GM03348 (cell line): ENCODE measurements around the gene TXLNB.

Experiments
- DNase-seq: peaks from one replicate; pipeline ENCODE4 v3.0.0; 2012; ENCODE audit warnings: low spot score

TXLNB gene

GRCh38 chr6:139270249-139270648, 21.5 kb downstream of the TXLNB start:
- DNase-seq, result no peak

GRCh38 chr6:139265512-139266190, 26.1 kb downstream of the TXLNB start:
- no peak for DNase-seq

GRCh38 chr6:139262519-139263300, 29.1 kb downstream of the TXLNB start:
- DNase-seq, result no peak

GRCh38 chr6:139257821-139258398, 33.9 kb downstream of the TXLNB start:
- no peak for DNase-seq

- DNase-seq, result no peak
Measured at GRCh38 chr6:139257291-139257690, 34.5 kb downstream of the TXLNB start.

- DNase-seq, result peak; percentile 85
Measured at GRCh38 chr6:139256087-139256486, 35.7 kb downstream of the TXLNB start.

GRCh38 chr6:139254196-139254595, 37.6 kb downstream of the TXLNB start:
- no peak for DNase-seq

GRCh38 chr6:139253656-139254055, 38.1 kb downstream of the TXLNB start:
- no peak for DNase-seq

GRCh38 chr6:139251691-139252390, 40.0 kb downstream of the TXLNB start:
- DNase-seq, result no peak

- peak; percentile 19 for DNase-seq
Measured at GRCh38 chr6:139251045-139251690, 40.6 kb downstream of the TXLNB start.

- peak; percentile 64 for DNase-seq
Measured at GRCh38 chr6:139250296-139251044, 41.3 kb downstream of the TXLNB start.

- no peak for DNase-seq
Measured at GRCh38 chr6:139249395-139249794, 42.4 kb downstream of the TXLNB start.

GRCh38 chr6:139248911-139249310, 42.9 kb downstream of the TXLNB start:
- DNase-seq, result no peak

- DNase-seq, result no peak
Measured at GRCh38 chr6:139247618-139248017, 44.2 kb downstream of the TXLNB start.

- peak; percentile 33 for DNase-seq
Measured at GRCh38 chr6:139243536-139243935, 48.3 kb downstream of the TXLNB start.

GRCh38 chr6:139242457-139243240, 49.1 kb downstream of the TXLNB start:
- DNase-seq, result no peak

- peak; percentile 44 for DNase-seq
Measured at GRCh38 chr6:139240161-139241010, 51.4 kb downstream of the TXLNB start.

- no peak for DNase-seq
Measured at GRCh38 chr6:139239064-139239463, 52.7 kb downstream of the TXLNB start.

- DNase-seq, result no peak
Measured at GRCh38 chr6:139236105-139236504, 55.7 kb downstream of the TXLNB start.

GRCh38 chr6:139235661-139236060, 56.1 kb downstream of the TXLNB start:
- DNase-seq, result no peak
